ENCODE results near the gene SERGEF. TPM values are rescaled to one million over a fixed set of nuclear protein-coding genes. Genes with fewer than 3 reads are reported as not detected.

SERGEF gene
- total RNA-seq, 2 experiments from 2014 or later: 40.2 to 41.7 TPM

- intact Hi-C loops (cut with micrococcal nuclease): no loop called here
- Mint-ChIP-seq H3K36me3 (ENCODE audit: low read depth) (peaks cover 38% of the 10 kb centered on the region), H3K27ac (no peak overlapping the region), H3K4me1 (ENCODE audit: low read depth) (no peaks in the 10 kb centered on the region), H3K27me3 (ENCODE audit: low read depth) (no peaks in the 10 kb centered on the region), H3K4me3 (no peak overlapping the region), H3K9me3 (peaks cover 1% of the 10 kb centered on the region)
- DNase-seq: no peak
- CTCF ChIA-PET: no interaction called here
These were observed 145.5 kb downstream of the SERGEF start for GRCh38 chr11:17867341-17867740.

GRCh38 chr11:17865765-17866428, 146.9 kb downstream of the SERGEF start:
- peaks cover 1% of the 10 kb centered on the region for H3K9me3 Mint-ChIP-seq
- H3K4me3 Mint-ChIP-seq: no peak overlapping the region
- CTCF ChIA-PET: interaction anchor here (2.0 kb wide), 1 partner anchor 8 kb away, joined by 7 read pairs; no protein-coding TSS in a partner anchor
- H3K27me3 Mint-ChIP-seq (ENCODE audit: low read depth): no peaks in the 10 kb centered on the region
- H3K36me3 Mint-ChIP-seq (ENCODE audit: low read depth): peaks cover 31% of the 10 kb centered on the region
- H3K27ac Mint-ChIP-seq: no peak overlapping the region
- no peak for DNase-seq
- no peaks in the 10 kb centered on the region for H3K4me1 Mint-ChIP-seq (ENCODE audit: low read depth)
- intact Hi-C loops (cut with micrococcal nuclease): no loop called here

GRCh38 chr11:17864478-17864941, 148.3 kb downstream of the SERGEF start:
- H3K27ac Mint-ChIP-seq: no peak overlapping the region
- no peaks in the 10 kb centered on the region for H3K27me3 Mint-ChIP-seq (ENCODE audit: low read depth)
- no peaks in the 10 kb centered on the region for H3K4me1 Mint-ChIP-seq (ENCODE audit: low read depth)
- peaks cover 1% of the 10 kb centered on the region for H3K9me3 Mint-ChIP-seq
- peaks cover 23% of the 10 kb centered on the region for H3K36me3 Mint-ChIP-seq (ENCODE audit: low read depth)
- DNase-seq: peak; percentile 18
- H3K4me3 Mint-ChIP-seq: no peak overlapping the region
- CTCF ChIA-PET: interaction anchor here (0.9 to 2.0 kb wide), 3 partner anchors 10 to 20 kb away, joined by 3 to 7 read pairs (median 3); no protein-coding TSS in a partner anchor
- intact Hi-C loops (cut with micrococcal nuclease): no loop called here

GRCh38 chr11:17861036-17861755, 151.7 kb downstream of the SERGEF start:
- intact Hi-C loops (cut with micrococcal nuclease): no loop called here
- H3K4me1 Mint-ChIP-seq (ENCODE audit: low read depth): no peaks in the 10 kb centered on the region
- H3K4me3 Mint-ChIP-seq: no peak overlapping the region
- no peak for DNase-seq
- peaks cover 19% of the 10 kb centered on the region for H3K36me3 Mint-ChIP-seq (ENCODE audit: low read depth)
- no peak overlapping the region for H3K27ac Mint-ChIP-seq
- CTCF ChIA-PET: no interaction called here
- H3K9me3 Mint-ChIP-seq: no peaks in the 10 kb centered on the region
- no peaks in the 10 kb centered on the region for H3K27me3 Mint-ChIP-seq (ENCODE audit: low read depth)

- H3K4me1 Mint-ChIP-seq (ENCODE audit: low read depth): no peaks in the 10 kb centered on the region
- intact Hi-C loops (cut with micrococcal nuclease): no loop called here
- no peak for DNase-seq
- no peak overlapping the region for H3K27ac Mint-ChIP-seq
- H3K9me3 Mint-ChIP-seq: no peaks in the 10 kb centered on the region
- CTCF ChIA-PET: no interaction called here
- H3K36me3 Mint-ChIP-seq (ENCODE audit: low read depth): peaks cover 19% of the 10 kb centered on the region
- H3K4me3 Mint-ChIP-seq: no peak overlapping the region
- H3K27me3 Mint-ChIP-seq (ENCODE audit: low read depth): no peaks in the 10 kb centered on the region
These were observed 153.3 kb downstream of the SERGEF start for GRCh38 chr11:17859552-17859951.

- peaks cover 18% of the 10 kb centered on the region for H3K36me3 Mint-ChIP-seq (ENCODE audit: low read depth)
- H3K4me3 Mint-ChIP-seq: no peak overlapping the region
- H3K27me3 Mint-ChIP-seq (ENCODE audit: low read depth): no peaks in the 10 kb centered on the region
- H3K4me1 Mint-ChIP-seq (ENCODE audit: low read depth): no peaks in the 10 kb centered on the region
- no peak for DNase-seq
- CTCF ChIA-PET: no interaction called here
- intact Hi-C loops (cut with micrococcal nuclease): no loop called here
- no peak overlapping the region for H3K27ac Mint-ChIP-seq
- no peaks in the 10 kb centered on the region for H3K9me3 Mint-ChIP-seq
These were observed 157.1 kb downstream of the SERGEF start for GRCh38 chr11:17855531-17856290.

GRCh38 chr11:17853280-17853679, 159.6 kb downstream of the SERGEF start:
- H3K36me3 Mint-ChIP-seq (ENCODE audit: low read depth): peaks cover 13% of the 10 kb centered on the region
- intact Hi-C loops (cut with micrococcal nuclease): no loop called here
- H3K27me3 Mint-ChIP-seq (ENCODE audit: low read depth): no peaks in the 10 kb centered on the region
- H3K9me3 Mint-ChIP-seq: no peaks in the 10 kb centered on the region
- CTCF ChIA-PET: no interaction called here
- H3K27ac Mint-ChIP-seq: no peak overlapping the region
- no peak for DNase-seq
- H3K4me3 Mint-ChIP-seq: no peak overlapping the region
- no peaks in the 10 kb centered on the region for H3K4me1 Mint-ChIP-seq (ENCODE audit: low read depth)

GRCh38 chr11:17852246-17852645, 160.6 kb downstream of the SERGEF start:
- Mint-ChIP-seq H3K36me3 (ENCODE audit: low read depth) (peaks cover 9% of the 10 kb centered on the region), H3K4me1 (ENCODE audit: low read depth) (no peaks in the 10 kb centered on the region), H3K4me3 (no peak overlapping the region), H3K27ac (no peak overlapping the region), H3K9me3 (no peaks in the 10 kb centered on the region), H3K27me3 (ENCODE audit: low read depth) (no peaks in the 10 kb centered on the region)
- no peak for DNase-seq
- intact Hi-C loops (cut with micrococcal nuclease): no loop called here
- CTCF ChIA-PET: no interaction called here

GRCh38 chr11:17851697-17852096, 161.2 kb downstream of the SERGEF start:
- CTCF ChIA-PET: no interaction called here
- intact Hi-C loops (cut with micrococcal nuclease): no loop called here
- Mint-ChIP-seq H3K4me3 (no peak overlapping the region), H3K27me3 (ENCODE audit: low read depth) (no peaks in the 10 kb centered on the region), H3K27ac (no peak overlapping the region), H3K9me3 (no peaks in the 10 kb centered on the region), H3K36me3 (ENCODE audit: low read depth) (peaks cover 9% of the 10 kb centered on the region), H3K4me1 (ENCODE audit: low read depth) (no peaks in the 10 kb centered on the region)
- no peak for DNase-seq

GRCh38 chr11:17850336-17850735, 162.5 kb downstream of the SERGEF start:
- no peak overlapping the region for H3K4me3 Mint-ChIP-seq
- H3K4me1 Mint-ChIP-seq (ENCODE audit: low read depth): no peaks in the 10 kb centered on the region
- no peaks in the 10 kb centered on the region for H3K9me3 Mint-ChIP-seq
- no peaks in the 10 kb centered on the region for H3K27me3 Mint-ChIP-seq (ENCODE audit: low read depth)
- DNase-seq: no peak
- no peak overlapping the region for H3K27ac Mint-ChIP-seq
- CTCF ChIA-PET: no interaction called here
- H3K36me3 Mint-ChIP-seq (ENCODE audit: low read depth): peaks cover 9% of the 10 kb centered on the region
- intact Hi-C loops (cut with micrococcal nuclease): no loop called here

GRCh38 chr11:17848715-17849114, 164.1 kb downstream of the SERGEF start:
- Mint-ChIP-seq H3K4me3 (no peak overlapping the region), H3K4me1 (ENCODE audit: low read depth) (no peaks in the 10 kb centered on the region), H3K9me3 (no peaks in the 10 kb centered on the region), H3K27ac (no peak overlapping the region), H3K36me3 (ENCODE audit: low read depth) (peaks cover 6% of the 10 kb centered on the region), H3K27me3 (ENCODE audit: low read depth) (no peaks in the 10 kb centered on the region)
- intact Hi-C loops (cut with micrococcal nuclease): no loop called here
- no peak for DNase-seq
- CTCF ChIA-PET: interaction anchor here (0.6 to 1.0 kb wide), 2 partner anchors 130 to 488 kb away, joined by 3 to 4 read pairs; no protein-coding TSS in a partner anchor

GRCh38 chr11:17846852-17847453, 165.9 kb downstream of the SERGEF start:
- CTCF ChIA-PET: interaction anchor here (1.1 kb wide), 1 partner anchor 116 kb away, joined by 6 read pairs; no protein-coding TSS in a partner anchor
- H3K27me3 Mint-ChIP-seq (ENCODE audit: low read depth): no peaks in the 10 kb centered on the region
- no peak overlapping the region for H3K4me3 Mint-ChIP-seq
- no peaks in the 10 kb centered on the region for H3K4me1 Mint-ChIP-seq (ENCODE audit: low read depth)
- H3K36me3 Mint-ChIP-seq (ENCODE audit: low read depth): peaks cover 6% of the 10 kb centered on the region
- intact Hi-C loops (cut with micrococcal nuclease): no loop called here
- H3K27ac Mint-ChIP-seq: no peak overlapping the region
- no peaks in the 10 kb centered on the region for H3K9me3 Mint-ChIP-seq
- no peak for DNase-seq
